NK-92 treated with Interleukin-12 subunit alpha and Interleukin-12 subunit beta, amount 100 ng/mL, for 24 hours (cell line): ENCODE measurements around the gene TMEM225B.
"Not testable (repeated sequence)": the region's sequence is repeated elsewhere in the genome, so short reads cannot be mapped to it uniquely, and the experiment has no call there.

ENCODE experiments used
- DNase-seq: peaks from one replicate; lab custom pipeline; 2025; lab: John Stamatoyannopoulos, UW

The TMEM225B gene

DNA sequence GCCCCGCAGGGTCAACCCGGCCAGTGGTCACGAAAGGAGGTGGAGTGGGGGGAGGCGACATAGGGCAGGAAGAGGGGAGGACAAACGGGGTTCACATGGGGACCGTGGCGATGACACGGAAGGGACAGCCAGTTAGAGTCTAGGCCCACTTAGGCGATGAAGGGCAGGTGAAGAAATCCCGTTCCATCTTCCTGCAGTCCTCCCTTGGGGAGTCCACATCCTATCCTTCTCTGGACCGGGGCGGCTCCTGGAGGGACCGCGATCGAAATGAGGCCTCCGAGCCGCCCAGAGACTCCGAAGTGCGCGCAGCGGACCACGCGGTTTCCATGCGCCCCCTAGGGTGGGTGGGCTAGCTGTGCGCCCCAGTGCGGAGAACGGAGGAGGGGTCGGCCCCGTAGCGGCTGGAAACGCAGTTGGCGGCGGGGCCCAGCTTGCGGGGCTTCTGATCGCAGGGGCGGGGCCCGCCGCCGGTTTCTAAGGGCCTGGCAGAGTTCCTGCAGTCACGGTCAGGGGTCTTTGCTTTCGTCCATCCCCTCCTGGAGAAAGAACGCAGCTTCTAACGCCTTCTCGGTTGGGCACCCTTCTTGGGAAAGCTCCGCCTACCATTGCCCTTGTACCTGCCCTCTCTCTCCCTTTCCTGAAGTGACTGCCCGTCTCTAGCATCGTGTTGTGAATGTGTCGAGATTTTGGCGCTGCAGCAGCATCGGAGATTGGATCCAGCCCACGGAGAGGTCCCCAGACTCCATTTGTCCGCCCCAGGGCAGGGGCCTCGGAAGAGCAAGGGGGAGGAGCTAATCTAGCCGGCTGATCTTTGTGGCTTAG is 17.9 kb upstream of the TMEM225B start:
- DNase-seq, result no peak

DNA sequence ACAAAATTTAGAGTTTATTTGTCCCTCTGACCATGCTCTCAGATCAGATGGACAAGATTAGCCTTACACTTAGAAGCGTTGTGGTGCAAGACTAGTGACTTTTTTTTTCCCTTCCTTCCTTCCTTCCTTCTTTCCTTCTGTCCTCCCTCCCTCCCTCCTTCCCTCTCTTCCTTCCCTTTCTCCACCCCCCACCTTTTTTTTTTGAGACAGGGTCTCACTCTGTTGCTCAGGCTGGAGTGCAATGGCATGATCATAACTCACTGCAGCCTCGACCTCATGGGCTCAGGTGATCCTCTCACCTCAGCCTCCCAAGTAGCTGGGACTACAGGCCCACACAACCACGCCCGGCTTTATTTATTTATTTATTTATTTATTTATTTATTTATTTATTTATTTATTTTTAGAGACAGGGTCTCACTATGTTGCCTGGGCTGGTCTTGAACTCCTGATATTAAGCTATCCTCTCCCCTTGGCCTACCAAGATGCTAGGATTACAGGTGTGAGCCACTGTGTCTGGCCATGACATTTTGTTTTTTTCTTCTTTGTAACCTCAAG is 17.2 kb upstream of the TMEM225B start:
- not testable (repeated sequence) for DNase-seq

DNA sequence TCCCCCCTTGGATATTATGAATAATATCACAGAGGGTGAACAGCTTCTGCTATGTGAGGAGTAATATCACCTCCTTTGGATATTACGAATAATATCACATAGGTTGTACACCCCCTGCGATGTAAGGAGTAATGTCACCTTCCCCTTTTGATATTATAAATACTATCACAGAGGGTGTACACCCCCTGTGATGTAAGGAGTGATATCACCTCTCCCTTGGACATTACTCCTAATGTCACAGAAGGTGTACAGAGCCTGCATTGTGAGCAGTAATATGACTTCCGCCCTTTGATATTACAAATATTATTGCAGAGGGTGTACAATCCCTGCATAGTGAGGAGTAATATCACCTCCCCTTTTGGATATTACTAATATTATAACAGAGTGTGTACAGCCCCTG is 9.2 kb upstream of the TMEM225B start:
- no peak for DNase-seq

DNA sequence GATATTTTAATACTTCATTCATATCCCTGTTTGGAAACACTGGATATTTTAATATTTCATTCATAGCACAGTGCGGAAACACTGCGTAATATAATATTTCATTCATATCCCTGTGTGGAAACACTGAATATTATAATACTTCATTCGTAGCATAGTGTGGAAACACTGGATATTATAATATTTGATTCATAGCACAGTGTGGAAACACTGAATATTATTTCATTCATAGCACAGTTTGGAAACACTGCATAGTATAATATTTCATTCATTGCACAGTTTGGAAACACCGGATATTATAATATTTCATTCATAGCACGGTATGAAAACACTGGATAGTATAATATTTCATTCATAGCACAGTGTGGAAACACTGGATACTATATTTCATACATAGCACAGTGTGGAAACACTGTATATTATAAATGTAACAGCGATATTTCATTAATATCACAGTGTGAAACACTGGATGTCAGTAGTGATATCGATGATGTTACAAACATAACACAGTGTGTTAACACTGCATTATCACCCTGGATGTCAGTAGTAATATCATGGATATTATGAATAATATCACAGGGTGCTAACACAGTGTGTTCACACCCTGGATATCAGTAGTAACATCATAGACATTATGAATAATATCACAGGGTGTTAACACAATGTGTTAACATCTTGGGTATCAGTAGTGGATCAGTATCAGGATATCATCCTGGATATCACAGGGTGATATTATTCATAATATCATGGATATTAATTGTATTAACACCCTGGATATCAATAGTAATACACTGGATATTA is 2.9 kb upstream of the TMEM225B start:
- DNase-seq, result no peak

DNA sequence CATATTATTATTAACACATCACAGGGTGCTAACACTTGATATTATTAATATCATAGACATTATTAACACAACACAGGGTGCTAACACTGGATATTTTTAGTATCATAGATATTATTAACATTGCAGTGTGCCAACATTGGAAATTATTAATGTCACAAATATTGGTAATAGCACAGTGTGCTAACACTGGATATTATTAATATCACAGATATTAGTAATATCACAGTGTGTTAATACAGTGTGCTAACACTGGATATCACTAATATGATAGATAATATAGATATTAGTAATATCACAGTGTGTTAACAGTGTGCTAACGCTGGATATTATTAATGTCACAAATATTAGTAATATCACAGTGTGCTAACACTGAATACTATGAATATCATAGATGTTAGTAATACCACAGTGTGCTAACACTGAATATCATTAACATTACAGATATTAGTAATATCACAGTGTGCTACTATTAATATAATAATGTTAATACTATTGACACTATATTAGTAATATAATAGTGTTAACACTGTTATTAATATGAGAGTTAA is 1.6 kb upstream of the TMEM225B start:
- no peak for DNase-seq

DNA sequence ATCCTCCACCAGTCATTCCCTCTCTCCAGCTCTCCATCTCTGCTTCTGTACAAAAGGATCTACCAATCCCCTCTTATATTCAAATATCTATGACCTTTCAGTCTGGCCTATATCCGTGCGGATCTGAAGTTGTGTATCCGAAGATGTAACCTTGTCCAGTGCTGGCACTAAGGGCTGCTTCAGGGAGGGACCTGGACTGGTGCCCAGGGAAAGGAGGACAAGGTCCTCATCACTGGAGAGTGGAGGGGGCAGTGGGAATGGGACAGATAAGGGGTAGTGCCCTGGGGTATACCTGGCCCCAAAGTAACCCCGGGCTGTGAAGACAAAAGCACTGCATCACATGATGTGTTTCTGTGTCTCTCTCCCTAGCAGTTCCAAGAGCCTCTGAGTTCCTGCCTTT is 1.8 kb downstream of the TMEM225B start:
- DNase-seq, result no peak

DNA sequence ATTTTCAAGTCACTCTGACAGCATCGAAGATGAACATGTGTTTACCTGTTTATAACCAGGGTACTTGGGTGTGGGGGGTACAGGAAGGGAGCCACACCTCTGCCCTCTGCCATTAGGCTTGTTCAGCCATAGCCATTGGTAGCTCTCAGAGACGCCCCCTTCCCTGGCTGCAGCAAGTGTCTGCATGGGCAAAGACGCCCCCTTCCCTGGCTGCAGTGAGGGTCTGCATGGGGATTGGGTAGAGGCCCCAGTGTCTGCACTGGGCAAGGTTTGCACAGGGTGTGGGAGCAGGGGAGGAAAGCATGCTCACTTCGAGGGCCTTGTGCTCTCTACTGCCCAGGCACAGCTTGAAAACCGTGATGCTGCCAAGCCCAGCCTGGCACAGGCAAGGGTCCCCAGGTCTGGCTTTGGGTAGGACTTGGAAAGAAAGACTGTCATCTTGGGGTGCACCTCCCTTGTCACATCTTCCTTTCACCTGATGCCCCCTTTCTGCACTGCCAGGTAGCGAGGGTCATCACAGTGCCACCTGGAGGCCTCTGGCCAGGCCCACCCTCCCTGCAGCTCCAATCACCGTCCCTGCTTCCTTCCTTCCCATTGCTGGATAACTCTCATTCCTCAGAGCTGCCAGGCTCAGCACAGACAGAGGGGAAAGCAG is 3.7 kb downstream of the TMEM225B start:
- DNase-seq, result no peak

DNA sequence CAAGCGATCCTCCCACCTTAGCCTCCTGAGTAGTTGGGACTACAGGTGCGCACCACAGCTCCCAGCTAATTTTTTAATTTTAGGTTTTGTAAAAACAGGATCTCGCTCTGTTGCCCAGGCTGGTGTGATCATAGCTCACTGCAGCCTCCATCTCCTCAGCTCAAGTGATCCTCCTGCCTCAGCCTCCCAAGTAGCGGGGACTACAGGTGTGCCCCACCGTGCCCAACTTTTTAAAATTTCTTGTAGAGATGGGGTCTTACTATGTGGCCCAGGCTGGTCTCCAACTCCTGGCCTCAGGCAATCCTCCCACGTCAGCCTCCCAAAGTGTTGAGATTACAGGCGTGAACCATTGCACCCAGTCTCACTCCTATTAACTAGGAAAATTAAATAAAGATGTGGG is 7.5 kb downstream of the TMEM225B start:
- no peak for DNase-seq

DNA sequence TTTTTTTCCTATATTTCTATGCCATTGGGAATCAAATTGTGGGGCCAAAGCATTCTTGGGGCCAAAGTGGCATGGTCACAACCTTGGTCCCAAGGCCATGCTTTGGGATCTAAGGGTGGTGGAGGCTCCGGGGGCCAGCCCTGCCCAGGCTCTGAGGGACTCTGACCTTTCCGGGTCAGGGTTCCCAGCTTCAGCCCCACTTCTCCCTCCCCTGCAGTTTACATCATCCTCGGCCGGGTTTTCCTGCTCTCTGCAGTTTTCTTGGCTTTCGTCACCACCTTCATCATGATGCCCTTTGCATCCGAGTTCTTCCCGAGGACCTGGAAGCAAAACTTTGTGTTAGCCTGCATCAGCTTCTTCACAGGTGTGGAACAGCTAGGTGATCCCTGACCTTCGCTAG is 8.5 kb downstream of the TMEM225B start:
- DNase-seq, result no peak

DNA sequence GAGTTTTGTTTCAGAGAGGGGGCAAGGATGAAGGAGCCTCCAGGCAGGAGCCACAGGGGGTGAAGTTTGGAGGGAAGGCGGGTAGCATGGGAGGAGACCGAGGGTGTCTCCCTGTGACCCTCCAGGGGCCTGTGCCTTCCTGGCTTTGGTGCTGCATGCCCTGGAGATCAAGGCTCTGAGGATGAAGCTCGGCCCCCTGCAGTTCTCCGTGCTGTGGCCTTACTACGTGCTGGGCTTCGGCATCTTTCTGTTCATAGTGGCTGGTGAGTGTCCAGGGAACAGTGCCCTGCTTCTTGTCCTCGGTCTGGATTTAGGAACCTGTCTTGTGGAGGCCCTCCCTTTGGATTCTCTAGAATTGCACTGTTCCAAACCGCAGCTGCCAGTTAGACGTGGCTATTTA is 9.5 kb downstream of the TMEM225B start:
- no peak for DNase-seq

DNA sequence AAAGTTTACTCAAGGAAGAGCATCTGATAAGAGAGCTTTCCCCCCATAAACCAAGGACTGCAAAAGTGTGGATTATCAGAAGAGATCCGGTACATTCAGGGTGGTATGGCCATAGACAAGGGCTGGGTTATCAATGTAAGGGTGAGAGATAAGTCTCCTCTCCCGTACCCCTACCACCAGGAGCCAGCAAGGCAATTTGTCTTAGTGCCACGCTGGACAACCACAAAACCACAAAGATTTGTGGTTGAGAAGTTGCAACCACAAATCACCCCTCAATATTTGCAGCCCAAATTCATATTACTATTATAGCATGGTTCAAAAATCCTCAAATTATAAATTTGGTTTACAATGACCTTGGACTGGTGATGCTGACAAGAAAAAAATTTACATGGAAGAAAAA is 16.4 kb downstream of the TMEM225B start:
- DNase-seq, result no peak

DNA sequence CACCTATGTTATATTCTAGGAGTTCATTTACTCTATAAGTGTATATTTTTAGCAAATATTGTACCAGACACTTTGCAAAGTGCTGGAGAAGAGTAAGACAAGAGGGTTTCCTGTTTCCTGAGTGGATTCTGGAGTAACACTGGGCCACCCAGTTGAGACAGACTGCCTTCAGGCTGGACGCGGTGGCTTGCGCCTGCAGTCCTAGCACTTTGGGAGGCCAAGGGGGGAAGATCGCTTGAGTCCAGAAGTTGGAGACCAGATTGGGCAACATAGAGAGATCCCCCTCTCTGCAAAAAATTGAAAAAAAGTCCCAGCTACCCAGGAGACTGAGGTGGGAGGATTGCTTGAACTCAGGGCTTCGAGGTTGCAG is 17.9 kb downstream of the TMEM225B start:
- no peak for DNase-seq

DNA sequence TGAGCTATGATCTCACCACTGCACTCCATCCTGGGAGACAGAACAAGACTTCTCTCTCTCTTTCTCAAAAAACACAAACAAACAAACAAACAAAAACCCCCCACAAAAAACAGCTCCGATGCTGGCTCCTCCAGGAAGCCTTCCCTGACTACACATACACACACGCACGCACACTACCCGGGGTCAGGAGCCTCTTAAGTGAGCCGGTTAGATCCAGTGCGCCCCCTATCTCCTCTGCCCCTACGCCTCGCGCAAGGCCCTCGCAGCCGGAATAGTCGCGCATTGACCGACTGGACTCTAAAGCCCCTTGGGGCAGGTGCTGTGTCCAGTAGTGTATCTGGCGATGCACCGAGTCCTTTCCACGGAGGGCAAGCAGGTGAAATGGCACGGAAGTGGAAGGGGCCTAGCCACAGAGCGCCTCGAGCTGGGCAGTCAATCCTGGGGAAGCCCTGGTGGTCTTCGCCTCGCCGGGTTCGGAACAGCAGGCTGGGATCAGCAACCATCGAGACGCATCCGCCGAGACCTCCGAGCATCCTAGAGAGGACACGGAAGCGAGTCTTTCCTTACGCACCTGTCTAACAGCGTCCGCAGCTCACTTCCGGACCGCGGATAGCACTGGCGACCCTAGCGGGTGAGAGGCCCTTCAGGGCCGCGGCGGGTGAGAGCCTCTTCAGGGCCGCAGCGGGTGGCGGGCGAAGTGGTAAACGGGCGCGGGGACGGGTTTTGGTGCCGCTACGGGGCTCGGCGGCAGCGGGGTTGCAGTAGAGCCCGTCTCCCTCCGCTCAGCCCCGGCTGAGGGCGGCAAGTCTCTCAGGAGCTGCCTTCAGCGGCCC is 18.5 kb downstream of the TMEM225B start, which contains the start of gene ZSCAN25:
TSS of gene ZSCAN25 (plus strand) at position 588 of the 833 bp plus-strand sequence. CDS start 2,661 bp downstream, outside the sequence.
- peak; percentile 88 for DNase-seq

DNA sequence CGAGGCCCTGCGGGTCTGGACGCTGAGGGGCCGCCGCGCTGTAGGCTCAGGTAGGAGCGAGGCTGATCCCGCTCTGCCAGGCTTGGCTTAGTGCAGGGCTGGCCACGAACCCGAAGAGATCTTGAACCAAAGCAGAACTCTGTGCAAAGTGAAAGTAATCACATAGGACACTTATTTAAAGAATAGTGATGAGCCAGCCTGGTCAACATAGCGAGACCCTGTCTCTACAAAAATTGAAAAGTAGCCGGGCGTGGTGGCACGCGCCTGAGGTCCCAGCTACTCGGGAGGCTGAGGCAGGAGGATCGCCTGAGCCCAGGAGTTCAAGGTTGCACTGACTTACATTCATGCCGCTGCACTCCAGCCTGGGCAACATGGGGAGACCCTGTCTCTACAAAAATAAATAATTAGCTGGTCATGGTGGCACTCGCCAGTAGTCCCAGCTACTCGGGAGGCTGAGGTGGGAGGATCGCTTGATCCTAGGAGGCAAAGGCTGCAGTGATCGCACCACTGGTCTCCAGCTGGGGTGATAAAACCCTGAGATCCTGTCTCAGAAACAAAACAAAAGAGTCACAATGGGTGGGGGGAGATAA is 19.2 kb downstream of the TMEM225B start:
- DNase-seq, result no peak

DNA sequence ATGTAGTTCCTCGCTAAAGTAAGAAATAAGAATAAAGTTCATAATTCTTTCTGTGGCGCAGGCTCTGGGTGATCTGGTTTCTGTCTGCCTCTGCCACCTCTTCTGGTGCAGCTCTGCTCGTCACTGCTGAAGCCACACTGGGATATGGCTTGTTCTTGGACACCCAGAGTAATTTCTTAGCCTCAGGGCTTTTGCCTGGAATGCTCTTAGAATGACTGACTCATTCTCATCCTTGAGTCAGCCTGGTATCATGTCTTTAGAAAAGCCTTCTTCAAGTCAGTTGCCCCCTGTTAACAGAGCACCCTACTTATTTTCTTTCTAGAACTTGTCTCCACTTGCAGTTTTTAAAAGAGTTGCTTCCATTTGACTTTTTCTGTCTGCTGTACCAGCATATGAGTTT is 20.7 kb downstream of the TMEM225B start:
- no peak for DNase-seq

DNA sequence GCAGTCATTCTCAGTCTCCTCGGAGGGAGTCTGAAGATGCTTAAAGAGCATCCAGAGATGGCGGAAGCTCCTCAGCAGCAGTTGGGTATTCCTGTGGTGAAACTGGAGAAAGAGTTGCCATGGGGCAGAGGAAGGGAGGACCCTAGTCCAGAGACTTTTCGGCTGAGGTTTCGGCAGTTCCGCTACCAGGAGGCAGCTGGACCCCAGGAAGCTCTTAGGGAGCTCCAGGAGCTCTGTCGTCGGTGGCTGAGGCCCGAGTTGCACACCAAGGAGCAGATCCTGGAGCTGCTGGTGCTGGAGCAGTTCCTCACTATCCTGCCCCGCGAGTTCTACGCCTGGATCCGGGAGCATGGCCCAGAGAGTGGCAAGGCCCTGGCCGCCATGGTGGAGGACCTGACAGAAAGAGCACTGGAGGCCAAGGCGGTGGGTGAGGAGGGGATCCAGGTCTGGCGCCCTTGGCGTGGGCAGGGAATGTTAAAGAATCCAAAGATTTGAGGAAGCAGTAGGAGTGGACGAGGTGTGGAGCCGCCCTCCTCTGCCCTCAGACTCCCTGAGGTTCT is 21.6 kb downstream of the TMEM225B start:
- DNase-seq, result no peak

DNA sequence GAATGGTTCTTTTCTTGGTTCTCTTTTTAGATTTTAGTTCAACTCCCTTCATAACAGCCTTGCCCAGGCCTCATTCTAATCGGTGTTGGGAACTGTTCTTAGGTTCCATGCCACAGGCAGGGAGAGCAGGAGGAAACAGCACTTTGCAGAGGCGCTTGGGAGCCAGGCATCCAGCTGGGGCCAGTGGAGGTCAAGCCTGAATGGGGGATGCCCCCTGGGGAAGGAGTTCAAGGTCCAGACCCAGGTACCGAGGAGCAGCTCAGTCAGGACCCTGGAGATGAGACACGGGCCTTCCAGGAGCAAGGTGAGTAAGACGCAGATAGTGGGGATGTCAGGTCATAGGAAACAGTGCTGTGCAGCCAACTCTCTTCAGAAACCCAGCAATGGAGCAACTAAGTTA is 23.2 kb downstream of the TMEM225B start:
- no peak for DNase-seq

DNA sequence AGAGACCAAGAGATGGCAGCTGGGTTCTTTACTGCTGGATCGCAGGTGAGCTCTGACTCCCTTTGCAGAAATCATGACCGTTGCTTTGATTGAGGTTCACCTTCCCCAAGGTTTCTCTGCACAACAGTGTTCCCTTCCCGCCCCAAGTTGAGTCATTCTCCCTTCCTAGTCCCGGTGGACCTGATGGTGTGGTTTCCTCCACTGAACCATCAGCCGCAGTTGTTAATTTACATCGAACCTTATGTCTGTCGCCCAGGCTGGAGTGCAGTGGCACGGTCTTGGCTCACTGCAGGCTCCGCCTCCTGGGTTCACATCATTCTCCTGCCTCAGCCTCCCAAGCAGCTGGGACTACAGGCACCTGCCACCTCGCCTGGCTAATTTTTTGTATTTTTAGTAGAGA is 24.5 kb downstream of the TMEM225B start:
- no peak for DNase-seq

DNA sequence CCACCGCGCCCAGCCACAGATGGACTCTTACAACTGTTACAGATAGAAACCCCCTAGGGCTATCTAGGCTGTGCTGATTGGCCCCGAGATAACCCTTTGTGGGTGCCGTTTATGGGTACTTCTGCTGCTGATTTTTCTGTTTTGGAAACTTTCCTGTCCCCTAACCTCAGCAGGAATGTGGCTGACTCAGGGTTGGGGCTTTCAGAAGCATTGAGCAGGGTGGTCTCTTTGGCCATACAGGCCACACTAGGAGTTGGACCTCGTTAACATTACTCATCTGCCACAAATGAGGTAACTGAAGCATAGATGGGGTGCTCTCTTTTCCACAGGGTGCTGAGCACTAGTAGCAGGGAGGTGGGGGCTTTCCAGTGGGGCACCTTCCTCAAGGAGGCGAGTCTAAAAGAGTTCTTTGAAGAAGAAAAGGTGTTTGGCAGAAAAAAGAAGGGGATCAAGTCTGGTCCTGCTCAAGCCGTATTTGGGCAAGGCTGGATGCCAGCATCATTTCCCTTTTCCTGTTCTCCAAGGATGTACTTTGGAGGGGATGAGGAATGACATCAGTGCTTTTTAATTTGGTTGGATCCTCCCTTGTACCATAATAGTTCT is 25.1 kb downstream of the TMEM225B start:
- no peak for DNase-seq
